Lower lobe of right lung (tissue), 2 donors: ENCODE measurements around the gene HDAC9. TPM values are rescaled to one million over a fixed set of nuclear protein-coding genes. Genes with fewer than 3 reads are reported as not detected.

ENCODE experiments used
- ATAC-seq, 2 donors: fragments of 200-7000 bp; cut with Tn5 transposase; one replicate each; pipeline ENCODE4 v1.9.1; 2020 to 2022; ENCODE audit warnings: mild to moderate bottlenecking in 2 of 2, moderate library complexity in 2 of 2
- DNase-seq: peaks from one replicate; pipeline ENCODE4 v3.0.0-alpha.2; 2020
- H3K27ac ChIP-seq: fragments of 200-600 bp; one replicate; pipeline ENCODE4 v1.8.0; 2022
- H3K27me3 ChIP-seq: fragments of 200-600 bp; one replicate; pipeline ENCODE4 v1.8.0; 2022; ENCODE audit warnings: low read depth
- H3K36me3 ChIP-seq: fragments of 200-600 bp; one replicate; pipeline ENCODE4 v1.8.0; 2022; ENCODE audit warnings: mild to moderate bottlenecking
- H3K4me1 ChIP-seq: fragments of 200-600 bp; one replicate; pipeline ENCODE4 v1.8.0; 2022
- H3K4me3 ChIP-seq: fragments of 200-600 bp; one replicate; pipeline ENCODE4 v1.8.0; 2022; ENCODE audit warnings: mild to moderate bottlenecking
- H3K9me3 ChIP-seq: fragments of 200-600 bp; one replicate; pipeline ENCODE4 v1.8.0; 2022
- intact Hi-C: fragments of 100-400 bp; cut with DNase I; formaldehyde crosslinking; loops from one replicate; pipeline ENCODE4 v1.11.0; 2022
- total RNA-seq: library from RNA; stranded (reverse); fragmentation: NEBNext Ultra II Directional; extraction: Animal tissue kit (Norgen Biotek cat#: 25700); gene quantifications from one replicate; pipeline ENCODE4 v1.2.1, GENCODE V29; 2021
- TF ChIP-seq, protein P1 (sequence below): fragments of 200-600 bp; IDR thresholded peaks from one replicate; pipeline ENCODE4 v1.8.0; 2022; ENCODE audit warnings: antibody characterized with exemption, mild to moderate bottlenecking
- donor health status: DM: no; HTN: yes; CAD: no; lungs with severe emphysema.

HDAC9 gene
- total RNA-seq, 1 donor from 2014 or later = 14.3 TPM

GRCh38 chr7:19011212-19011611, 515.7 kb downstream of the HDAC9 start:
- H3K27me3 ChIP-seq = no peaks in the 10 kb centered on the region
- H3K36me3 ChIP-seq = no peaks in the 10 kb centered on the region
- no peaks in the 10 kb centered on the region for H3K9me3 ChIP-seq
- no peaks in the 10 kb centered on the region for H3K4me1 ChIP-seq
- no peak for ATAC-seq
- no peak overlapping the region for H3K4me3 ChIP-seq
- TF ChIP-seq, protein P1, sequence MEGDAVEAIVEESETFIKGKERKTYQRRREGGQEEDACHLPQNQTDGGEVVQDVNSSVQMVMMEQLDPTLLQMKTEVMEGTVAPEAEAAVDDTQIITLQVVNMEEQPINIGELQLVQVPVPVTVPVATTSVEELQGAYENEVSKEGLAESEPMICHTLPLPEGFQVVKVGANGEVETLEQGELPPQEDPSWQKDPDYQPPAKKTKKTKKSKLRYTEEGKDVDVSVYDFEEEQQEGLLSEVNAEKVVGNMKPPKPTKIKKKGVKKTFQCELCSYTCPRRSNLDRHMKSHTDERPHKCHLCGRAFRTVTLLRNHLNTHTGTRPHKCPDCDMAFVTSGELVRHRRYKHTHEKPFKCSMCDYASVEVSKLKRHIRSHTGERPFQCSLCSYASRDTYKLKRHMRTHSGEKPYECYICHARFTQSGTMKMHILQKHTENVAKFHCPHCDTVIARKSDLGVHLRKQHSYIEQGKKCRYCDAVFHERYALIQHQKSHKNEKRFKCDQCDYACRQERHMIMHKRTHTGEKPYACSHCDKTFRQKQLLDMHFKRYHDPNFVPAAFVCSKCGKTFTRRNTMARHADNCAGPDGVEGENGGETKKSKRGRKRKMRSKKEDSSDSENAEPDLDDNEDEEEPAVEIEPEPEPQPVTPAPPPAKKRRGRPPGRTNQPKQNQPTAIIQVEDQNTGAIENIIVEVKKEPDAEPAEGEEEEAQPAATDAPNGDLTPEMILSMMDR = no peak
- H3K27ac ChIP-seq = no peak overlapping the region
- intact Hi-C loops = no loop called here
- no peak for DNase-seq

DNA sequence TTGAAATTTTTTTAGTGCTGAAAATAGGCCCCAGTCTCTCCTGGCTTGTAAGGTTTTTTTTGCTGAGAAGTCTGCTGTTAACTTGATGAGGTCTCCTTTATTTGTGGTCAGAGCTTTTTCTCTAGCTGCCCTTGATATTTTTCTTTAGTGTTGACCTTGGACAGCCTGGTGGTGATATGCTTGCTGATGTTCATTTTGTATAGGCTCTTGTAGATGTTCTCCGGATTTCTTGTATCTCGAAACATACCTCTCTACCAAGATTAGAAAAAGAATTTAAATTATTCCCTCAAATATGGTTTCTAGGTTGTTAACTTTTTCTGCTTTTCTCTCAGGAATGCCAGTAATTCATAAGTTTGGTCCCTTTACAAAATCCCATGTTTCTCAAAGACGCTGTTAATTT, 519.5 kb downstream of the HDAC9 start:
- Histone ChIP-seq H3K4me1 (no peaks in the 10 kb centered on the region), H3K27ac (no peak overlapping the region), H3K27me3 (no peaks in the 10 kb centered on the region), H3K4me3 (no peak overlapping the region), H3K9me3 (no peaks in the 10 kb centered on the region), H3K36me3 (no peaks in the 10 kb centered on the region)
- TF ChIP-seq, protein P1 = no peak
- ATAC-seq (no peak), DNase-seq (no peak)
- intact Hi-C loops = no loop called here

- no peaks in the 10 kb centered on the region for H3K36me3 ChIP-seq
- no peaks in the 10 kb centered on the region for H3K27me3 ChIP-seq
- no peak overlapping the region for H3K4me3 ChIP-seq
- no peak for DNase-seq
- H3K4me1 ChIP-seq = no peaks in the 10 kb centered on the region
- no peaks in the 10 kb centered on the region for H3K9me3 ChIP-seq
- intact Hi-C loops = no loop called here
- TF ChIP-seq, protein P1 = no peak
- H3K27ac ChIP-seq = no peak overlapping the region
- ATAC-seq = no peak
Observed at GRCh38 chr7:19016140-19016539, 520.6 kb downstream of the HDAC9 start.

GRCh38 chr7:19017374-19017773, 521.8 kb downstream of the HDAC9 start:
- H3K36me3 ChIP-seq = no peaks in the 10 kb centered on the region
- TF ChIP-seq, protein P1 = no peak
- intact Hi-C loops = no loop called here
- DNase-seq (no peak), ATAC-seq (no peak)
- no peaks in the 10 kb centered on the region for H3K27me3 ChIP-seq
- H3K9me3 ChIP-seq = no peaks in the 10 kb centered on the region
- H3K27ac ChIP-seq = no peak overlapping the region
- no peak overlapping the region for H3K4me3 ChIP-seq
- H3K4me1 ChIP-seq = no peaks in the 10 kb centered on the region

- no peaks in the 10 kb centered on the region for H3K27me3 ChIP-seq
- no peaks in the 10 kb centered on the region for H3K36me3 ChIP-seq
- ATAC-seq (no peak), DNase-seq (no peak)
- H3K9me3 ChIP-seq = no peaks in the 10 kb centered on the region
- H3K4me3 ChIP-seq = no peak overlapping the region
- TF ChIP-seq, protein P1 = no peak
- intact Hi-C loops = no loop called here
- H3K27ac ChIP-seq = no peak overlapping the region
- no peaks in the 10 kb centered on the region for H3K4me1 ChIP-seq
Observed at GRCh38 chr7:19020062-19020461, 524.5 kb downstream of the HDAC9 start.

GRCh38 chr7:19020711-19021110, 525.2 kb downstream of the HDAC9 start:
- ATAC-seq = no peak
- Histone ChIP-seq H3K9me3 (no peaks in the 10 kb centered on the region), H3K4me1 (no peaks in the 10 kb centered on the region), H3K36me3 (no peaks in the 10 kb centered on the region), H3K27me3 (no peaks in the 10 kb centered on the region), H3K27ac (no peak overlapping the region), H3K4me3 (no peak overlapping the region)
- TF ChIP-seq, protein P1 = no peak
- intact Hi-C loops = no loop called here
- DNase-seq = no peak
